Calu3 (cell line): ENCODE measurements around the gene SLC24A3. TPM values are rescaled to one million over a fixed set of nuclear protein-coding genes. Genes with fewer than 3 reads are reported as not detected.

Source experiments
- BruUV-seq: library from RNA; stranded (reverse); fragments of 400-500 nt; replicated peaks from 2 replicates; lab custom pipeline; 2021; lab: Mats Ljungman, UMichigan
- CTCF ChIA-PET: fragments of 300-600 bp; sonication (Branson Sonifier 250); formaldehyde crosslinking; loops from one replicate; lab custom pipeline; 2022; ENCODE audit warnings: antibody characterized with exemption; lab: Charles Lee
- DNase-seq: peaks from one replicate; pipeline ENCODE4 v3.0.0; 2022
- H3K27ac Mint-ChIP-seq: one replicate; pipeline ENCODE4 v1.8.0; 2022; ENCODE audit warnings: mixed read lengths; ENCODE audit not compliant: unreplicated experiment
- H3K27me3 Mint-ChIP-seq: one replicate; pipeline ENCODE4 v1.8.0; 2022; ENCODE audit warnings: mixed read lengths; ENCODE audit not compliant: unreplicated experiment
- H3K36me3 Mint-ChIP-seq: one replicate; pipeline ENCODE4 v1.8.0; 2022; ENCODE audit warnings: mild to moderate bottlenecking, moderate library complexity, mixed read lengths; ENCODE audit not compliant: insufficient read depth, unreplicated experiment
- H3K4me1 Mint-ChIP-seq: one replicate; pipeline ENCODE4 v1.8.0; 2022; ENCODE audit warnings: mild to moderate bottlenecking, low read depth, mixed read lengths; ENCODE audit not compliant: unreplicated experiment
- H3K4me3 Mint-ChIP-seq: one replicate; pipeline ENCODE4 v1.8.0; 2022; ENCODE audit warnings: mild to moderate bottlenecking, low read depth, moderate library complexity, mixed read lengths; ENCODE audit not compliant: unreplicated experiment
- H3K9me3 Mint-ChIP-seq: one replicate; pipeline ENCODE4 v1.8.0; 2022; ENCODE audit warnings: low read depth, mixed read lengths; ENCODE audit not compliant: unreplicated experiment
- CTCF ChIP-seq: fragments of 200-600 bp; IDR thresholded peaks from one replicate; pipeline ENCODE4 v1.8.0; 2022; ENCODE audit warnings: antibody characterized with exemption; ENCODE audit not compliant: unreplicated experiment
- intact Hi-C: fragments of 100-400 bp; cut with micrococcal nuclease; formaldehyde crosslinking; loops from one replicate; pipeline ENCODE4 v1.10.0; 2022; ENCODE audit not compliant: unreplicated experiment
- total RNA-seq: library from RNA; stranded (reverse); gene quantifications from 2 replicates; pipeline ENCODE4 v1.2.3, GENCODE V29; 2022

The SLC24A3 gene
- total RNA-seq, 1 experiment from 2014 or later: not detected

GRCh38 chr20:19291024-19291817 is 78.8 kb downstream of the SLC24A3 start:
- H3K27me3 Mint-ChIP-seq: no peaks in the 10 kb centered on the region
- no peaks in the 10 kb centered on the region for H3K36me3 Mint-ChIP-seq

GRCh38 chr20:19291818-19292132 is 79.3 kb downstream of the SLC24A3 start:
- BruUV-seq: no TSS peak
- CTCF ChIA-PET: no interaction called here
- no peak for DNase-seq
- TF ChIP-seq CTCF: no peak
- intact Hi-C loops: no loop called here
- no peaks in the 10 kb centered on the region for H3K36me3 Mint-ChIP-seq
- H3K4me1 Mint-ChIP-seq: no peaks in the 10 kb centered on the region
- no peak overlapping the region for H3K27ac Mint-ChIP-seq
- H3K27me3 Mint-ChIP-seq: no peaks in the 10 kb centered on the region
- no peaks in the 10 kb centered on the region for H3K9me3 Mint-ChIP-seq
- no peak overlapping the region for H3K4me3 Mint-ChIP-seq

More at GRCh38 chr20:19291024-19291817, 78.8 kb downstream of the SLC24A3 start:
- Mint-ChIP-seq H3K27ac (no peak overlapping the region), H3K4me1 (no peaks in the 10 kb centered on the region), H3K4me3 (no peak overlapping the region), H3K9me3 (no peaks in the 10 kb centered on the region)
- no peak for DNase-seq
- BruUV-seq: no TSS peak
- CTCF ChIA-PET: no interaction called here
- intact Hi-C loops: no loop called here
- TF ChIP-seq CTCF: no peak

- CTCF ChIA-PET: no interaction called here
- TF ChIP-seq CTCF: no peak
- no peaks in the 10 kb centered on the region for H3K9me3 Mint-ChIP-seq
- no peaks in the 10 kb centered on the region for H3K27me3 Mint-ChIP-seq
- no peak overlapping the region for H3K27ac Mint-ChIP-seq
- no peaks in the 10 kb centered on the region for H3K4me1 Mint-ChIP-seq
- intact Hi-C loops: no loop called here
- BruUV-seq: no TSS peak
- DNase-seq: no peak
- no peak overlapping the region for H3K4me3 Mint-ChIP-seq
- H3K36me3 Mint-ChIP-seq: no peaks in the 10 kb centered on the region
Measured at GRCh38 chr20:19292254-19292653, 79.8 kb downstream of the SLC24A3 start.

- no TSS peak for BruUV-seq
- no peaks in the 10 kb centered on the region for H3K36me3 Mint-ChIP-seq
- DNase-seq: no peak
- intact Hi-C loops: no loop called here
- no peaks in the 10 kb centered on the region for H3K4me1 Mint-ChIP-seq
- H3K27me3 Mint-ChIP-seq: no peaks in the 10 kb centered on the region
- H3K27ac Mint-ChIP-seq: no peak overlapping the region
- no peak overlapping the region for H3K4me3 Mint-ChIP-seq
- CTCF ChIA-PET: no interaction called here
- H3K9me3 Mint-ChIP-seq: no peaks in the 10 kb centered on the region
- TF ChIP-seq CTCF: no peak
Measured at GRCh38 chr20:19295076-19295475, 82.6 kb downstream of the SLC24A3 start.
